PC-3 (cell line): Measurements from ENCODE around the gene ZSCAN2. TPM values are rescaled to one million over a fixed set of nuclear protein-coding genes. Genes with fewer than 3 reads are reported as not detected.

Source experiments
- ATAC-seq: fragments of 200-7000 bp; cut with Tn5 transposase; 2 replicates; pipeline ENCODE4 v1.9.1; 2020; ENCODE audit warnings: mild to moderate bottlenecking, moderate library complexity
- BruUV-seq: library from RNA; stranded (reverse); fragments of 400-500 nt; replicated peaks from 2 replicates; lab custom pipeline; 2021; lab: Mats Ljungman, UMichigan
- CTCF ChIA-PET: fragments of 300-600 bp; sonication (Branson Sonifier 250); formaldehyde crosslinking; loops from one replicate; lab custom pipeline; 2022; ENCODE audit warnings: antibody characterized with exemption; lab: Charles Lee
- POLR2A ChIA-PET: fragments of 300-600 bp; sonication (Branson Sonifier 250); formaldehyde crosslinking; loops from one replicate; lab custom pipeline; 2022; ENCODE audit warnings: antibody characterized with exemption; ENCODE audit not compliant: unreplicated experiment; lab: Charles Lee
- DNase-seq: peaks from one replicate; pipeline ENCODE4 v3.0.0-alpha.2; 2015
- H2AFZ ChIP-seq: fragments of 300-600 bp; sonication (generic); 2 replicates; pipeline ENCODE4 v1.6.0; 2016; ENCODE audit warnings: antibody characterized with exemption, low read length
- H3F3A ChIP-seq: fragments of 300-600 bp; sonication (generic); one replicate; pipeline ENCODE4 v1.6.0; 2017; ENCODE audit warnings: antibody characterized with exemption, low read length, control low read depth, mild to moderate bottlenecking; ENCODE audit not compliant: unreplicated experiment
- H3K27ac ChIP-seq: fragments of 300-600 bp; sonication (generic); 2 replicates; pipeline ENCODE4 v1.5.1; 2016; ENCODE audit warnings: mild to moderate bottlenecking, low read length
- H3K27me3 ChIP-seq: fragments of 300-600 bp; sonication (generic); 2 replicates; pipeline ENCODE4 v1.6.1; 2016; ENCODE audit warnings: low read length, mixed read lengths
- H3K36me3 ChIP-seq: fragments of 300-600 bp; sonication (generic); 2 replicates; pipeline ENCODE4 v1.6.1; 2016; ENCODE audit warnings: low read depth, mixed run types, low read length, mixed read lengths
- H3K4me1 ChIP-seq: fragments of 300-600 bp; sonication (generic); 2 replicates; pipeline ENCODE4 v1.5.1; 2016; ENCODE audit warnings: low read length; ENCODE audit not compliant: insufficient read depth
- H3K4me2 ChIP-seq: fragments of 300-600 bp; sonication (generic); 2 replicates; pipeline ENCODE4 v1.6.0; 2016; ENCODE audit warnings: low read length
- H3K4me3 ChIP-seq: fragments of 300-600 bp; sonication (generic); 2 replicates; pipeline ENCODE4 v1.5.1; 2016; ENCODE audit warnings: mild to moderate bottlenecking, low read length, mixed read lengths
- H3K79me2 ChIP-seq: fragments of 300-600 bp; sonication (generic); 2 replicates; pipeline ENCODE4 v1.6.1; 2017; ENCODE audit warnings: low read length, mixed read lengths
- H3K9ac ChIP-seq: fragments of 300-600 bp; sonication (generic); 2 replicates; pipeline ENCODE4 v1.6.0; 2016; ENCODE audit warnings: mild to moderate bottlenecking, low read length
- H3K9me2 ChIP-seq: fragments of 300-600 bp; sonication (generic); replicated peaks from 2 replicates; pipeline ENCODE4 v1.6.1; 2016; ENCODE audit warnings: mixed run types, low read length, mixed read lengths
- H3K9me3 ChIP-seq: fragments of 300-600 bp; sonication (generic); 2 replicates; pipeline ENCODE4 v1.6.1; 2016; ENCODE audit warnings: low read length, mixed read lengths
- H4K20me1 ChIP-seq: fragments of 300-600 bp; sonication (generic); 2 replicates; pipeline ENCODE4 v1.6.1; 2016; ENCODE audit warnings: low read length, mixed read lengths
- CTCF ChIP-seq: fragments of 300-600 bp; sonication (generic); conservative IDR thresholded peaks from 2 replicates; pipeline ENCODE4 v1.5.1; 2017; ENCODE audit warnings: antibody characterized with exemption, low read depth, mild to moderate bottlenecking, low read length
- EZH2 ChIP-seq: fragments of 300-600 bp; sonication (generic); IDR thresholded peaks from one replicate; pipeline ENCODE4 v1.6.1; 2017; ENCODE audit warnings: antibody characterized with exemption, mild to moderate bottlenecking, low read length; ENCODE audit not compliant: unreplicated experiment
- EZH2phosphoT487 ChIP-seq: fragments of 300-600 bp; sonication (generic); IDR thresholded peaks from 2 replicates; pipeline ENCODE4 v1.6.1; 2018; ENCODE audit warnings: mild to moderate bottlenecking, antibody characterized with exemption, low read length, borderline replicate concordance
- intact Hi-C: fragments of 100-400 bp; cut with micrococcal nuclease; formaldehyde crosslinking; loops from 2 replicates; pipeline ENCODE4 v1.9.0; 2023
- total RNA-seq: library from RNA; depleted of rRNA; stranded (reverse); fragments of >200 nt; gene quantifications from 2 replicates; pipeline ENCODE4 v1.2.3, GENCODE V29; 2014

The ZSCAN2 gene
- total RNA-seq, 1 experiment from 2014 or later: 15.0 TPM

DNA sequence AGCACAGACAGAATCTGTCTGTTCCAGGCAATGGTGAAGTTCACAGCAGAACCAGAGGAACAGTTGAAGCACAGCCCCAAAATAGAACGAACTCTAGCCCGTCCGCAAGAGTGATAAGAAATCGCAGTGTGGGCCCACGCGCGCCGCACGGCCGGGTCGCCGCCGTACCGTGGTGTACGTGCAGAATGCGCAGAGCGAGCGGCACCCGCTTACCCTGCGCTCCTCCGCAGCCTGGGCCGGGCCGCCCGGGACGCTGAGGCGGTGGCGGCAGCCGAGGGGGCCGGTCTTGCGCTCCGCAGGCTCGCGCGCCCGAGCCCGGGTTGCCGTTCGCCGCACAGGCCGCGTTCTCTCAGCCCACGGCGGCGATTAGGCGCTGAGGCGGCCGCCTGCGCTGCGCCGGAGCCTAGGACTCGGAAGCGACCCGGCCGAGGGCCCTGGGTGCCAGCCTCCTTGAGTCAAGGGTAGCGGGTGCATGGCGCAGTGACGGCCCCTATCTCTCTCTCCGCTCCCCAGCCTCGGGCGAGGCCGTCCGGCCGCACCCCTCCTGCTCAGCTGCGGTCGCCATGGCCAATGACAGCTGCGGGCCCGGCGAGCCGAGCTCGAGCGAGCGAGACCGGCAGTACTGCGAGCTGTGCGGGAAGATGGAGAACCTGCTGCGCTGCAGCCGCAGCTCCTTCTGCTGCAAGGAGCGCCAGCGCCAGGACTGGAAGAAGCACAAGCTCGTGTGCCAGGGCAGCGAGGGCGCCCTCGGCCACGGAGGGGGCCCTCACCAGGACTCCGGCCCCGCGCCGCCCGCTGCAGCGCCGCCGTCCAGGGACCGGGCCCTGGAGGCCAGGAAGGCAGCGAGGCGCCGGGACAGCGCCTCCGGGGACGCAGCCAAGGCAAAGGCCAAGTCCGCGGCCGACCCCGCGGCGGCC is 32.8 kb downstream of the ZSCAN2 start:
- no TSS peak for BruUV-seq
- Histone ChIP-seq H3K79me2 (peaks cover 44% of the 10 kb centered on the region), H3K9me2 (no peaks in the 10 kb centered on the region), H4K20me1 (no peaks in the 10 kb centered on the region), H3K4me3 (peak overlapping the region; percentile 93), H3K36me3 (0 out of 2 replicates have a peak, but pooled peaks cover 3% of the 10 kb centered on the region), H2AFZ (peak overlapping the region; percentile 89), H3K9ac (peak overlapping the region; percentile 64), H3K27me3 (no peaks in the 10 kb centered on the region), H3K27ac (peak overlapping the region; percentile 20; the same call in 1 of the 2 replicates), H3K4me1 (peaks cover 27% of the 10 kb centered on the region), H3K4me2 (peak overlapping the region; percentile 99), H3K9me3 (no peaks in the 10 kb centered on the region), H3F3A (no peaks in the 10 kb centered on the region)
- ChIA-PET CTCF (interaction anchor here (0.6 kb wide), 1 partner anchor 46 kb away, joined by 5 read pairs; no protein-coding TSS in a partner anchor), POLR2A (interaction anchor here (0.6 kb wide), 1 partner anchor 32 kb away, joined by 6 read pairs; no protein-coding TSS in a partner anchor)
- TF ChIP-seq EZH2phosphoT487: no peak
- TF ChIP-seq EZH2: no peak
- no peak for TF ChIP-seq CTCF
- intact Hi-C loops: no loop called here
- peak; percentile 76 for DNase-seq
- ATAC-seq: peak; percentile 60

DNA sequence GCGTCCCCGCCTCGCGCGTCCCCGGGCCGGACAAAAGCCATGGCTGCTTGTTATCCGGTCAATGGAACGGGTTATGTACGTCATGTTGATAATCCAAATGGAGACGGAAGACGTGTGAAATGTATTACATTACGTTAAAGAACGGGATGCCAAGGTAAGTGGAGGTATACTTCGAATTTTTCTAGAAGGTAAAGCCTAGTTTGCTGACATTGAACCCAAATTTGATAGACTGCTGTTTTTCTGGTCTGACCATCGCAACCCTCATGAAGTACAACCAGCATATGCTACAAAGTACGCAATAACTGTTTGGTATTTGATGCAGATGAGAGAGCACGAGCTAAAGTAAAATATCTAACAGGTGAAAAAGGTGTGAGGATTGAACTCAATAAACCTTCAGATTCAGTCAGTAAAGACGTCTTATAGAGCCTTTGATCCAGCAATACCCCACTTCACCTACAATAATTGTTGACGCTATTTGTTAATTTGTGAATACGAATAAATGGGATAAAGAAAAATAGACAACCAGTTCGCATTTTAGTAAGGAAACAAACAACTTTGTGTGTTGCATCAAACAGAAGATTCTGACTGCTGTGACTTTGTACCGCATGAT is 33.5 kb downstream of the ZSCAN2 start:
- intact Hi-C loops: no loop called here
- POLR2A ChIA-PET: no interaction called here

More for the DNA sequence above, 33.5 kb downstream of the ZSCAN2 start:
- no peak for DNase-seq
- Histone ChIP-seq H3K9me3 (no peaks in the 10 kb centered on the region), H3F3A (no peaks in the 10 kb centered on the region), H4K20me1 (no peaks in the 10 kb centered on the region), H3K9ac (peak overlapping the region; percentile 64), H3K4me1 (peaks cover 27% of the 10 kb centered on the region), H3K9me2 (no peaks in the 10 kb centered on the region), H3K4me3 (peak overlapping the region; percentile 93), H2AFZ (peak overlapping the region; percentile 89), H3K79me2 (peaks cover 44% of the 10 kb centered on the region), H3K27ac (peak overlapping the region; percentile 20; the same call in 1 of the 2 replicates), H3K36me3 (0 out of 2 replicates have a peak, but pooled peaks cover 3% of the 10 kb centered on the region), H3K4me2 (peak overlapping the region; percentile 99), H3K27me3 (no peaks in the 10 kb centered on the region)
- CTCF ChIA-PET: interaction anchor here (0.7 kb wide), 1 partner anchor 21 kb away, joined by 3 read pairs; no protein-coding TSS in a partner anchor
- no TSS peak for BruUV-seq
- no peak for ATAC-seq
- no peak for TF ChIP-seq EZH2
- no peak for TF ChIP-seq EZH2phosphoT487
- no peak for TF ChIP-seq CTCF
